NOMO-1 (cell line): Measurements from ENCODE around the gene SLC7A6OS.

Source experiments
- DNase-seq, 2 experiments: peaks; one replicate each; lab custom pipeline; 2025; ENCODE audit not compliant: unreplicated experiment in 2 of 2; lab: John Stamatoyannopoulos, UW

The SLC7A6OS gene

DNA sequence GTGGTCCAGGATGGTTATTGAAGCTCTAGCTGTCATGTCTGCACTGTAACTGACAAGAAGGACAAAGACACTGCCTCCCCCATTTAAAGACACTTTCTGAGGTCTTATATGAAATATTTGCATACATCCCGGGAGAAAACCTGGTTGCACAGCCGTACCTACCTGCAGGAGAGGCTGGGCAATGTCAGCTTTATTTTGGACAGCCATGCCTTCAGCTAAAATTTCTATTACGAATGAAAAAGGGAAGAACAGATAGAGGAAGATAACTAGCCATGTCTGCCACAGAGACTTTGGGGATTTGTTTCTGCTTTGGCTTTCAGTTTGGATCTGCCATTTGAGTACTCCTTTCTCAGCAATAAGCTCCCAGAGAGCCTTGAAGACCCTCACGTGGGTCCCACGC, 27.4 kb downstream of the SLC7A6OS start:
- peak in 1 of 2 experiments; percentile 37 for DNase-seq

DNA sequence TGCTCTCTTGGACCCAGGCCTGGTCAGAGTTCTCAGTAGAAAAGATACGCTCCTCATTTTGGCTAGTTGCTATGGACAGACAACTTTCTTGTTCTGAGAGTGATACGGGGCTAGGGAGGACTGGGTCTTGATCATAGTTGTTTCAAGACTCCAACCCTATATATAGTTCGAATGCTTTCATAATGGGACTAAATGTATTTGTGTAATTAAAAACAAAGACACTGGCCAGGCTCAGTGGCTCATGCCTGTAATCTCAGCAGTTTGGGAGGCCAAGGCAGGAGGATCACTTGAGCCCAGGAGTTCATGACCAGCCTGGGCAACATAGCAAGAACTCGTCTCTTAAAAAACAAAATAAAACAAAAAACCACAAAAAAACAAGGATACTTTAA, 28.7 kb downstream of the SLC7A6OS start:
- DNase-seq = no peak

DNA sequence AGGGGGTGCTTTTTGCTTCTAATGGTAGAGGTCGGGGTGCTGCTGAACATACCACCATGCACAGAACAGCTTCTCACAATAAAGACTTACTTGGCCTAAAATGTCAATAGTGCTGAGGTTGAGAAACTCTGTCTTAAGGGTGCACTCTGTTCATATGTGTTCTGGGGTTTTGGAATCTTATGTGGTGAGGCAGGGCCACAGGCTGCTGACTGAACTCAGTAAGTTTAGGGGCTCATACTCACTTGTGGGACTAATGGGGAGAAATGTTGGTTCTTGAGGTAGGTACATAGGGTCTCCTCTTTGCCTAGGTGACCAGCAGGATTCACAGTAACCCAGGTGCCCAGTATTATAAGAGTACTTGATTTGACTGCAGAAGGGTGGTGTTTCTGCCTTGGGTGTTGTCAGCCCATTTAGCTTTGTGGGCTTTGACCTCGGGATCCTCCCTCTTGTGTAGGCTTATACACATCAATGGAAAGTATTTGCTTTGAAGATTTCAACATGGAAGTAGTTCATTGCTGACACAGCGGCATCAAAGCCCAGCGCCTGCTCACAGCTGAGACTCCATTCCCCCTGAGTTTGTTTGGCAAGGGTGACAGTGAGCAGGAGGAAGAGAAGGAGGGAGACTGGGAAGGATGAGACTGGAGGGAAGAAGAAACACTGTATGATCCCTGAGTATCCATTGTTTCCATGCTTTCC, 29.2 kb downstream of the SLC7A6OS start:
- no peak for DNase-seq

DNA sequence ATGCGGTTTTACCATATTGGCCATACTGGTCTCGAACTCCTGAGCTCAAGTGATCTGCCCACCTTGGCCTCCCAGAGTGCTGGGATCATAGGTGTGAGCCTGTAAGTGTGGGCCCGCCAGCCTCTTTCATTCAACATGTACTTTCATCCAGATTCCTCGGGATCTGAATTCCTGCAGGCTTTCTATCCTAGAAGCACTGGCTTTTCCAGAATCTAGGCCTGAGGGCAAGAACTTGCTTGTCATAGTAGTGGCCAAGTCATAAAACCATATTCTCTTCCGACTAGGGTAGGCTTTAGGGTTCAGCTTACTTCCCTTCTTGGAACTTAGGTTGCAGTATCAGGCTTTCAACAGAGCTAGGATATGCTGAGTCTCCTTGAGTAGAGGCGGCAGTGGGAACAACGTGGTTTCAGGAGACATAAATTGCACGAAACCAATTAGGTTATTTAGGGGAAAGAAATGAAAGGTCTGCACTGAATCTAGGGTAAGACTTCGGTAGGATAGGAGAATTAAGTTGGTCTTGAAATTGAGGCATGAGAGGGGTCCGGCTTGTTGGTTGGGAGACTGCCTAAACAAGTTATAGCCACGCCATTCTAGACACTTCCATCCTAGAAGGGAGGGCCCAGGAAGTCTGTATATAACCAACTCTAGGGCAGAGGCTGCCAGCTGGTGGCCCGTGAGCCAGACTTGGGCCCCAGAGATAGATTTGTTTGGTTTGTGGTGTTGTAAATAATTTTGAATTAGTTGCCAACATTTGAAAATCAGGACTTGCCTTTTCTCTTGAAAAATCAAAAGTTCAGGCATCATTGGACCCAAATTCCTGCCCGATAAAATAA, 30.8 kb downstream of the SLC7A6OS start:
- no peak for DNase-seq

DNA sequence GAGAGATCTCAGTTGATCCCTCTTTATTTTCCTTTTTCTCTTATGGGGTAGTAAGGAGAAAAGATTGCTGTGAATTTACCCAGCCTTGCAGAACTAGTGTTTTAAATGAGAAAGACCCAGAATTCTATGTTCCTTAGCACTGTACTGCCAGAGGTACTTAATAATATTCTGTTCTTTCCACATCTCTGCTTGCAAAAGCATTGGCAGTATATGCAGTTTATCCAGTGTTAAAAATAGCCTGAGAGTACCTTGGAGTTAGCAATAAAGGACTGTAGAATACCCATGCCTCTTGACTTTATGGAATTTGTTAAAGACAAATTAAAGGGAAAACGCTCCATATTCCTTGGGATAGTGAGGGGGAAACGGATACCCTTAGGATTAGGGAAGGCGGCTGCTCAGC, 34.5 kb downstream of the SLC7A6OS start:
- no peak for DNase-seq

DNA sequence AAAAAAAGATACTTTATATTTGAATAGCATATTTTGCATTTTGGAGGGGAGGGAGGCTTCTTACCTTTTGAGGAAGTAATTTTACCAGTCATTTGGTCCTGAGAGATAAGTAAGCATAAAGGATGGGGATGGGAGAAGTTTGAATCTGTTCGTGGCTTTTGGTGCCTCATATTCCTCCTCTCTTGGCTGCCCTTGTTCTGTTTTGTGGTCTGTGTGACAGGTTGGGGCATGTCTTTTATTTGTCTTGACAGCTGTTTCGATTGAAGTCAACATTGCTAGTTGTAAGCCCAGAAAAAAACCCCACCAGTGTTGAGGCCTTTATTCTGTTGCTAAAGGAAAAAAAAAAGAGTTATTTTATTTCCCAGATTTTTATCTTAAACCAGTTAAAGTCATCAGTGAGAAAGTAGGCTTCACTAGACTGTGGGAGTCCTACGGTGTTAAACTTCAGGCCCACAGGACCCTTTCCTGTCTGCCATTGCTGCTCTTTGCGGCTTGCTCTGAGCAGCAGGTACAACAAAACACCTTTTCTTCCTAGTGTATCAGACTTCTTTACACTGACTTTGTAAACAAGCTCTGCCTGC, 35.0 kb downstream of the SLC7A6OS start:
- DNase-seq = peak; percentile 31 to 63

DNA sequence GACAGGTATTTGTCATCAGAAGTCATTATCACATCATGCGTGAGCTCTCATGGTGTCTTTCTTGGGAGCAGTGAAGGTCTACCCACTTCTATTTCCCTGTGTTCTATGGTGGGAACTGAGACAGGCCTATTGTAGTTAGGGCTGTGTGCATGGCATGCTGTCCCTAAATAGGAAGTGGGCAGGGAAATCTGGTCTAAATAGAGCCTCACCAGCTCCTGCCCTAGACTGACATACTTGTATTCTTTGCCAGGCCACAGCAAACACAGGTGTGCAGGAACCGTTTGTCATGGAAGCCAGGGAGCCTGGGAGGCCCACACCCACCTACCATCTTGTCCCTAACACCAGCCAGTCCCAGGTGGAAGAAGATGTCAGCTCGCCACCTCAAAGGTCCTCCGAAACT, 36.3 kb downstream of the SLC7A6OS start:
- DNase-seq = no peak

DNA sequence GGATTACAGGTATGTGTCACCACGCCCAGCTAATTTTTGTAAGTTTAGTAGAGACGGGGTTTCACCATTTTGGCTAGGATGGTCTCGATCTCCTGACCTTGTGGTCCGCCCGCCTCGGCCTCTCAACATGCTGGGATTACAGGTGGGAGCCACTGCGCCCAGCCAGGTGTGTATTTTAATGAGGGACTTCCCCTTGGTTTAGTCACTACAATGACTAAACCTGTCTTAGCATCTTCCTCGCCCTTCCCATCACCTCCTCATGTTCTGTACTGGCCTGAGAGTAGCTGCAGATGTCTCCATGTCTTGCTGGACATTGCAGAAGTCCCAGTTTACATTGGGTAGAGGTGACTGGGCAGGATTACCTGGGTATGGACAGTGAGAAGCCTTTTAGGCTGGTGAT, 36.9 kb downstream of the SLC7A6OS start:
- no peak for DNase-seq

DNA sequence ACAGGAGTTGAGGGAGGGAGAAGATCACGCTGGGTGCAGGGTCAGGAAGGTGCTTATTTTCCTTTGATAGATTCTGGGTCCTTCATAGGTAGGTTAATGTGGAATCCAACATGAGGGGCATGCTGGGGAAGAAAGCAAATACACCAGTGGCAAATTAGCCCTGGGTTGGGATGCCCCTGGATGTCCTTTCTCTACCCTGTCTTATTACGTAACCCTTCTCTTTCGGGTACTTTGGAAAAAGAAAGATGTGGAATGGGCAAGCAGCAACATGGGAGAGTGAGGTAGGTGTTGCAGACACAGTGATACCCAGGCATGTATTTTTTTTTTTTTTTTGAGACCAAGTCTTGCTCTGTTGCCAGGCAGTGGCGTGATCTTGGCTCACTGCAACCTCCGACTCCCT, 37.3 kb downstream of the SLC7A6OS start:
- DNase-seq = no peak

DNA sequence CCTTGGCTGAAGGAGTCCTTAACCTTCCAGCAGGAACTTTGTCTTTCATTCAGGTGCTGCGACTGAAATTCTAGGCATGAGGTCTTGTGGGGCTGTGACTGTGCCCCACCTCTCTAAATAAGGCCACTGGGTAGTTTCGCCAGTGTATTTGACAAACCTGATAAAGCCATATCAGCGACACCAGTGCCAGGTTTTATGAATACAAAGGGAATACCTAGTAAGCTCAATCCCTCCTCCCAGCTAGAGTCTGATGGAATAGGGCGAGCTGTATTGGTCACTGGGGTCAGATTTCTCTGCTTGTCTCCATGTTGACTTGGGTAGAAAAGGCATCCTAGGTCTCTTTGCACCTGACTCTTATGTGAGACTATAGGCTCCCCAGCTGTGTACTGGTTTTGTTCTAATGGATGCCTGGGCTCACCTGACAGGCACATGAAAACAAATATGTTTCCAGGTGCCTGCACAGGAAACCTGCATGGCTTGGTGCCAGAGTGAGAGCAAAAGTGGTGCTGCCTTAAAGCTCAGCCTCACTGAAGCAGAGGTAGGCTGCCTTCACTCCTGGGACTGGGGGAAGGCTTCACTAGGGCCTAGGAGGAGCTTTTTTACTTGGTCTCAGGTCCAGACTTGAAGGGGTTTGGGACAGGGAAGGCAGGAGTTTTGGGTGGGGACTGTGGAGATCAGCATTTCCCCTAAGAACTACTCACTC, 38.1 kb downstream of the SLC7A6OS start:
- no peak for DNase-seq

DNA sequence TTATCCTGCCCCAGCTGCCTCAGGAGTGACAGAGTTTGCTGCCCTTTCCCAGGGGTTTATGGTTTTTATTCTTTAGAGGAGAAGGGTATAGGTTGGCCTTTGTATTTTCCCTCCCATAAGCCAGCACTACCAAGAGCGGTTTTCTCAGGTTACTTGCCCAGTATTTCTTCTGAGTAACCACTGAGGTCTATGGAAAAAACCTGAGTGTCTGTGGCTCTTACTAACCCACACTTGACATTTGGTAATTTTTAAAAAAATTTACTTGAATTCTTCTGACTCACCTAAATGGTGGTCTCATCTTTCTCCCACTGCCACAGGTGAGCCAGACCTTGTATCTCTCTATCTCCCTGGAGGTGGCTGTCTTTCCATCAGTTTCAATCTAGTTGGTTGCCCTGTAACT, 40.4 kb downstream of the SLC7A6OS start:
- no peak for DNase-seq

DNA sequence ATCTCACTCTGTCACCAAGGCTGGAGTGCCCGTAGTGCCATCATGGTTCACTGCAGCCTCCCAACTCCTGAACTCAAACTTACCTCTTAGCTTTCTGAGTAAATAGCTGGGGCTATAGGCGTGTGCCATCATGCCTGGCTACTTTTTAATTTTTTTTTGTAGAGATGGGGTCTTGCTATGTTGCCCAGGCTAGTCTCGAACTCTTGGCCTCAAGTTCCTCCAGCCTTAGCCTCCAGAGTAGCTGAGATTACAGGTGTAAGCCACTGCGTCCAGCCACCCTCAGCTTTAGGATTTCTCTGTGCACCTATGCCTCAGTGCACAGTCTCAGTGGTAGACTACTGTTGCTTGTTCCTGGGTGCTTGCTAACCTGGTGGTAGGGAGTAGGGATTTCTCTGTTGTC, 41.0 kb downstream of the SLC7A6OS start:
- DNase-seq = no peak

DNA sequence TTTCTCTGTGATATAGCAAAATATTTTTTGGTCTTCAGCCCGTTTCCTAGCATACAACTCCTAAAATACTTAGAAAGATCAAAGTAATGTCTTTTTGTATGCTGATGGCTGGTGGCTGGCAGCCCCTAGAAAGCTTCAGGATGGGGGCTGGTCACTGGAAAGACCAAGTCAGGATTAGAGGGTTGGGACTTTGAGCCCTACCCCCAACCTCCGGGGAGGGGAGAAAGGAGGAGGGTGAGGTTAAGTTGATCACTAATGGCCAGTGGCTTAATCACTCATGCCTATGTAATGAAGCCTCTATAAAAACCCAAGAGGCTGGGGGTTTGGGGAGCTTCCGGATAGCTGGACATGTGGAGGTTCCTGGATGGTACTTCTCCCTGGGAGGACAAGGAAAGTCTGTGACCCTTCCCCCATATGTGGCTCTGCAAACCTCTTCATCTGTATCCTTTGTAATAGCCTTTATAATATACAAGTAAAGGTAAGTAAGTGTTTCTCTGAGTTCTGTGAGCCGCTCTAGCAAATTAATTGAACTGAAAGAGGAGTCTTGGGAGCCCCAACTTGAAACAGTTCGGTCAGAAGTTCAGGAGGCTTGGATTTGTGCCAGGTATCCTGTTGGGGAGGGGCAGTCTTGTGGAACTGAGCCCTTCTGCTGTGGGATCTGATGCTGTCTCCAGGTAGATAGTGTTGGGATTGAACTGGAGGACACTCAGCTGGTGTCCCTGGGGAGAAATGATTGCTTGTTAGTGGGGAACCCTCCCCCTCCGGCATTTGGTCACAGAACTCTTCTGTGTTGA, 42.9 kb downstream of the SLC7A6OS start:
- DNase-seq = no peak

DNA sequence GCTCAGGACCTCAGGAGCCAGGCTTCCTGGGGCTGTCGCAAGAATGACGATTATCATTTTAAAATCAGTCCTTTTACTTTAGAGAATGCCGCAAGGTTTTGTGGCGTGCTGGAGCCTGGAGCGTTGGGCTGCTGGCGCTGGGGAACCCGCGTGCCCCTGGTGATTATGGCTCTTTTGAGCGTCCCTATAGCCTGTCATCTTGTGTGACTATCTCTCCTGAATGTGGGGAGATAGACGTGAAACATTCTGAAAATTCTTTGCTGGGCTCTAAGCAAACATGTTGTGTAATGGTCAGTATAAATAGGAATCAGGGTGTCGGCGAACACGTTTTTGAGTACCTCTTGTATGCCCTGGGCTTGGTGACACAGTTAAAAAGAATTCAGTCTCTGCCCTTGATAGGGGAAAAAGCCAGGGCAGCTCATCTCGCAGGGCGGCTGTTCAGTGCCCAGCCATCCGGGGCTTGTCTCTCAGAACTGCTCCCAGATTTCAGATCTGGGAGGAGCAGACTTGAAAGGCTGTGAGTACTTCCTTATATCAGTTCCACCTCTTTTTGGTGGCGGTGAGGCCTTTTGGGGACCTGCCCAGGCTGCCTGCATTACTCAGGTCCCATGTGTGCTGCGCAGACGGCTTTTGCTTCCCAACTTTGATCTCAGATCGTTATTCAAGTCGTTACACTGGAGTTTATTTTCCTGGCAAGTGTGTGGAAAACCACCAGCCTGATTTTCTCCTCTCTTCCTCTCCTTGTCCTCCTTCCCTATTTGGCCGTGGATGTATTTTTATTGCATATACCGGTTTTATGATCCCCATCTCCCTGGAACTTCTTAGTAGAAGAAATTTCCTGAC, 45.4 kb downstream of the SLC7A6OS start:
- peak; percentile 62 to 67 for DNase-seq

DNA sequence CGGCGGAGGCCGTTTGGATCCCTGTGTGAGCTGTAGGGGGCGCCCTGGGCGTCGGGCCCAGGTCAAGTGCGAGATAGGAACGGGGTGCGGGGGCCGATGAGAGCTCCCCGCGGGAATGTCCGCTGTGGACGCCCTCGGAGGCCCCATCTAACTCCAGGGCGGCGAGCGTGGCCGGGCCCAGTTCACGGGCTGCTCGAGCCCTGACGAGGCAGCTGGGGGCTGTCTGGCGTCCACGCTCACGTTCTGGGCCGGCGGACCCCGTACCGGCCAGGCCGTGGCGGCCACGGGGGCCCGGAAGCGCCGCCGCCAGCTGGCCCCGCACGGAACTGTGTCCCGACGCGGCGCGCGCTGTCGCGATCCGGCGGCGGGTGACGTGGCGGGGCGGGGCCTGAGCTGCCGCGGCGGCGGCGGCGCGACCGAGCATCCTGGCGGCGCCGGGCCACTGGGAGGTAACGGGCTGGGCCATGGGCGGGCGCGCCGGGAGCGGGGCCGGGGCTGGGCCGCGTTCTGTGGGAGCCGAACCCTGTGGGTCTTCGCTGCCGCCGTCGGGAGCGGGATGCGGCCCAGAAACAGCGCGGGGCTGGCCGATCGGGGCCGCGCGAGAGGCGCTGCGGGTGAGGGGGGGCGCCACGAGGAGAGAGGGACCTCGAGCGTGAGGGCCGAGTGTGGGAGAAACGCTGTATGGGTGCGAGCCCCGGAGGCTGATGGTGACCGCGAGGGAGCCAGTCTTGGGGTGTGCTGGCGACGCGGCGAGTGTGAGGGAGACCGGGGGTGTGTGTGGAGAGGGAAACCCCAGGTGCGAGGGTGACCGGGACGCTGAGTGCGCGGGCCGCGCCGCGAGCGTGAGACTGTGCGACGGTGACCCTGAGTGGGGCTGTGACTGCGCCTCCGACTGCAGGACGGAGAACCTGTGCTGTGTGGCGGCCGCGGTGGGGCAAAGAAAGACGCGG, 46.3 kb downstream of the SLC7A6OS start, which contains the start of gene SLC7A6:
Gene SLC7A6 (plus strand): TSS at position 399 of the 950 bp plus-strand sequence. CDS start 10,201 bp downstream, outside the sequence.
- peak; percentile 82 to 83 for DNase-seq

DNA sequence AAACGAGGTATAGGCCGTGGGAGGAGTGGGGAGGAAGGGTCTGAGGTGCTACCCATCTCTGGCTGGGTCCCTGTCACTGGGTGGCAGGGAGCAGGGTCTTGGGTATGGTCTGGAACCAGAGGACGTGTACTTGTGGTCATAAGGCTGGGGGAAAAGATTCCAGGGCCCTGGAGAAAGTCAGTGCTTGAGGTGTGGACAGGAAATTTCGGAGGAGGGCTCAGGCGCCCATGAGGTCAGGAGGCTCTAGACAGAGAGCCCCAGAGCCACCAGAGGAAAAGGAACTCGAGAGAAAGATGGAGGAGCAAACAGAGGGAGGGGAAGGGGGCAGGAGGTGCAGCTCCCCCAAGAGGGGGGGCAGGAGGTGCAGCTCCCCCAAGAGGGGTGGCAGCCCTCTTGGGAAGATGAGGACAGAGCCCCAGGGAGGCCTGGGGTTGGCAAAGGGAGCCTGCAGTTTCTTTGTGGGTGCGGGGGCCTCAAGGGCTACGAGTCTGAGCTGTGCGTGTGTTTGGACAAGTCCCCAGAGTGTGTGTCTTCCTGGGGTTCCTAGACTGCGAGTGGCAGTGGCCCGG, 47.1 kb downstream of the SLC7A6OS start:
- DNase-seq = no peak

DNA sequence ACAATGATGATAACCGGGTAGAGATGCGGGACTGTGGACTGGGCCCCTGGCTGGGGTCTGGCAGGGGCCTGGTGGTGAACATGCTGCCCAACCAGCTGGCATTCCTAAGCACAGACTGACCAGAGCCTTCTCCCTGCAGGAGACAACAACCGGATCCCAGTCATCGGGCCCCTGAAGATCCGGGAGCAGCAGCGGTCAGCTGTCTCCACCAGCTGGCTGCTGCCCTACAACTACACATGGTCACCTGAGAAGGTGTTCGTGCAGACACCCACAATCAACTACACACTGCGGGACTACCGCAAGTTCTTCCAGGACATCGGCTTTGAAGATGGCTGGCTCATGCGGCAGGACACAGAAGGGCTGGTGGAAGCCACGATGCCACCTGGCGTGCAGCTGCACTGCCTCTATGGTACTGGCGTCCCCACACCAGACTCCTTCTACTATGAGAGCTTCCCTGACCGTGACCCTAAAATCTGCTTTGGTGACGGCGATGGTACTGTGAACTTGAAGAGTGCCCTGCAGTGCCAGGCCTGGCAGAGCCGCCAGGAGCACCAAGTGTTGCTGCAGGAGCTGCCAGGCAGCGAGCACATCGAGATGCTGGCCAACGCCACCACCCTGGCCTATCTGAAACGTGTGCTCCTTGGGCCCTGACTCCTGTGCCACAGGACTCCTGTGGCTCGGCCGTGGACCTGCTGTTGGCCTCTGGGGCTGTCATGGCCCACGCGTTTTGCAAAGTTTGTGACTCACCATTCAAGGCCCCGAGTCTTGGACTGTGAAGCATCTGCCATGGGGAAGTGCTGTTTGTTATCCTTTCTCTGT, 51.5 kb downstream of the SLC7A6OS start:
- DNase-seq = no peak
